Measurements from ENCODE around the gene RASL11A.

The RASL11A gene

DNA sequence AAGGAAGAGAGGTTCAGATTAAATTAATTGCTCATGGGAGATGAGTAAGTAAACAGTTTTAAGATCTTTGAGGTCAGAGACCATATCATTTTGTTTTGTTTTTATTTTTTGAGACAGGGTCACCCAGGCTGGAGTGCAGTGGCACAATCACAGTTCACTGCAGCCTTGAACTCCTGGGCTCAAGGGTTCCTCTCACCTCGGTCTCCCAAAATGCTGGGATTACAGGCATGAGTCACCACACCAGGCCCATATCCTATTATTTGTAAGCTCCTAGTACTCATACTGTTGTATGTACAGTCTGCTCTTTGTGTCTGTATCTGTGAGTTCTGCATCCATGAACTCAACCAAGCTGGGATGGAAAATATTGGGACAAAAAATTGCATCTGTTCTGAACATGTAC, 6.0 kb upstream of the RASL11A start:
- TF ChIP-seq, protein P1, sequence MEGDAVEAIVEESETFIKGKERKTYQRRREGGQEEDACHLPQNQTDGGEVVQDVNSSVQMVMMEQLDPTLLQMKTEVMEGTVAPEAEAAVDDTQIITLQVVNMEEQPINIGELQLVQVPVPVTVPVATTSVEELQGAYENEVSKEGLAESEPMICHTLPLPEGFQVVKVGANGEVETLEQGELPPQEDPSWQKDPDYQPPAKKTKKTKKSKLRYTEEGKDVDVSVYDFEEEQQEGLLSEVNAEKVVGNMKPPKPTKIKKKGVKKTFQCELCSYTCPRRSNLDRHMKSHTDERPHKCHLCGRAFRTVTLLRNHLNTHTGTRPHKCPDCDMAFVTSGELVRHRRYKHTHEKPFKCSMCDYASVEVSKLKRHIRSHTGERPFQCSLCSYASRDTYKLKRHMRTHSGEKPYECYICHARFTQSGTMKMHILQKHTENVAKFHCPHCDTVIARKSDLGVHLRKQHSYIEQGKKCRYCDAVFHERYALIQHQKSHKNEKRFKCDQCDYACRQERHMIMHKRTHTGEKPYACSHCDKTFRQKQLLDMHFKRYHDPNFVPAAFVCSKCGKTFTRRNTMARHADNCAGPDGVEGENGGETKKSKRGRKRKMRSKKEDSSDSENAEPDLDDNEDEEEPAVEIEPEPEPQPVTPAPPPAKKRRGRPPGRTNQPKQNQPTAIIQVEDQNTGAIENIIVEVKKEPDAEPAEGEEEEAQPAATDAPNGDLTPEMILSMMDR (IDR thresholded peaks at IDR 0.05; ENCODE audit: low read depth, low read length): no peak
- in situ Hi-C loops (cut with HindIII; ENCODE audit: low sequenced_read_pairs): no loop called here
- no peak overlapping the region for H3K4me3 ChIP-seq (ENCODE audit: low read depth, low read length)
- DNase-seq (ENCODE audit: low read depth, low spot score): no peak

DNA sequence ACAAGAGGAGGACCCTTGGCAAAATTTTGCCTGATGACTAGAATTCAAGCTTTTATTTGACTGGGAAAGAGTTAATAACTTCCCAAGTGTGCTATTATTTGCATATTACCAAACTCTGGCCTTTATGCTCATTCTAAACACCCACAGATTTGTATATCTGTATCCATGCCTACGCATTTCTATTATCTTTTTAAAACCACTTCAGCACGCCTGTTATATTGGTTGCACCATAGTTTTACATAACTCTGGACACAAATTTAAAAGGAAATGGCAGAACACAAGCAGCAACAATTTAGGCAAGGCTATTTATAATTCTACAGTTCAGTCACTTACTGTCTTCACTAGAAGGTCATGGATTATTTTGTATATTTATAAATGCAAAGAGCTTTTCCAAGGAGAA, 3.7 kb upstream of the RASL11A start:
- in situ Hi-C loops (cut with HindIII; ENCODE audit: low sequenced_read_pairs): no loop called here
- TF ChIP-seq, protein P1 (IDR thresholded peaks at IDR 0.05; ENCODE audit: low read depth, low read length): no peak
- H3K4me3 ChIP-seq (ENCODE audit: low read depth, low read length): no peak overlapping the region
- DNase-seq (ENCODE audit: low read depth, low spot score): no peak

DNA sequence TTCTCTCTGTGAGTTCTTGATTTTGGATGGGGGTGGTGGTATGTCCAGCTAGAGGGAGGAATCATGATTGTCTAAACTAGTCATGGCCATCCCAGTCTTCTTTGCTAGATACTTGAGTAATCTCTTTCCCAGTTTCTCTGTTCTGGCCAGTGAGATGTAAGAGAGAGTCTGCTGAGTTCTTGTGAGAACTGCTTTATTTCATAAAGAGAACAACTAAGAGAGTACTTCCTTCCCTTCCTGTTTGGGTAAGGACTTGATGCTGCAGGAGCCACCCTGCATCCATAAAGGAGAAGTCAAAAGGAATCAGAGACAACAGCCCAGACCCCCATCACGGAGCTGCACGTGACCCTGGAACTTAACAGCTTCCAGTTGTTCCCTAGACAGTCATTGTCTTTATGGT, 3.0 kb upstream of the RASL11A start:
- H3K4me3 ChIP-seq (ENCODE audit: low read depth, low read length): no peak overlapping the region

DNA sequence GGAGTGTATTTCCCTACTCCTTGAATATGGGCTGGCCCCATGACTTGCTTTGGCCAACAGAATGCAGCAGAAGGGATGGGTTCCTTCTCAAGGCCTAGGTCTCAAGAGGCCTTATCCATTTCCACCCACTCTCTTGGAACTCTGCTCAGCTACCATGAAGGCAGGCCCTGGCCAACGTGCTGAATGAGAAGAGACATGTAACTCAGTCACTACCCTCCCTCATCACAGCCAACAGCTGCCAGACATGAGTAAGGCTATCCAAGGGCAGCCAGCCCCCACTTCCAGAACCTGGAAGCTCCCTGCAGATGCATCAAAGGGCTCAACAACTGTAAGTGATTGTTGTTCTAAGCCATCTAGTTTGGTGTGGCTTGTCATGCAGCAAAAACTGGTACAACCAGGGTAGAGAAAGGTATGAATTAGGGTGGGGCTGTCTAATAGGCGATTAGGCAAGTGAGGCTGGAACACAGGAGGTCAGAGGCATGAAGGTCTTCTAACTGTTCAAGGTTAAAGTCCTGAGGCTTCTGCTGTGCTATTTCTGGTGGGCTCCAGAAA, 1.4 kb upstream of the RASL11A start:
- in situ Hi-C loops (cut with HindIII; ENCODE audit: low sequenced_read_pairs): no loop called here
- H3K4me3 ChIP-seq (ENCODE audit: low read depth, low read length): no peak overlapping the region
- TF ChIP-seq, protein P1 (IDR thresholded peaks at IDR 0.05; ENCODE audit: low read depth, low read length): no peak
- DNase-seq (ENCODE audit: low read depth, low spot score): no peak

More for the DNA sequence above, 3.0 kb upstream of the RASL11A start:
- in situ Hi-C loops (cut with HindIII; ENCODE audit: low sequenced_read_pairs): no loop called here
- TF ChIP-seq, protein P1 (IDR thresholded peaks at IDR 0.05; ENCODE audit: low read depth, low read length): no peak
- DNase-seq (ENCODE audit: low read depth, low spot score): no peak

DNA sequence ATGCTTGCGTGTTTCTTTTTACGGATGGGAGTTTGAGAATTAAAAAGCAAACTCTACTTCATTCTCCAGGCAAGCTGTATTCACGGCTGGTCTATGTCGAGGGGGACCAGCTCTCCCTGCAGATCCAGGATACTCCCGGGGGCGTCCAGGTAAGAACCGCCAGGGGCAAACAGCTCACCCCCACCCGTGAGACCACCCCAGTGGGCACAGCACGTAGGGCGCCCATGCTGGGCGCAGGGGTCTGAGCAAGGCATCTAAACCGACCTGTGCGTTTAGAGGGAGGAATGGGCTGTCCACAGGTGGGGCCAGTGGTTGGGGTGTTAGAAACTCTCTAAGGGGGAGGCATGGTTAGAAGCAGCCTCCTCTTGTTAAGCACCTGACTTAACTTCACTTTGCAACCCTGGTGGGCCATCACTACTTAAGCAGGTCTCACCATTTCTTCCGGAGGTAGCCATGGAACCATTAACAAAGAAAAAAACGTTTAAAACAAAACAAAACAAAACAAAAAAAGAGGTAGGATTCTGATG, 1.0 kb downstream of the RASL11A start:
- TF ChIP-seq, protein P1 (IDR thresholded peaks at IDR 0.05; ENCODE audit: low read depth, low read length): no peak
- in situ Hi-C loops (cut with HindIII; ENCODE audit: low sequenced_read_pairs): no loop called here
- H3K4me3 ChIP-seq (ENCODE audit: low read depth, low read length): peak overlapping the region; percentile 69
- DNase-seq (ENCODE audit: low read depth, low spot score): no peak

DNA sequence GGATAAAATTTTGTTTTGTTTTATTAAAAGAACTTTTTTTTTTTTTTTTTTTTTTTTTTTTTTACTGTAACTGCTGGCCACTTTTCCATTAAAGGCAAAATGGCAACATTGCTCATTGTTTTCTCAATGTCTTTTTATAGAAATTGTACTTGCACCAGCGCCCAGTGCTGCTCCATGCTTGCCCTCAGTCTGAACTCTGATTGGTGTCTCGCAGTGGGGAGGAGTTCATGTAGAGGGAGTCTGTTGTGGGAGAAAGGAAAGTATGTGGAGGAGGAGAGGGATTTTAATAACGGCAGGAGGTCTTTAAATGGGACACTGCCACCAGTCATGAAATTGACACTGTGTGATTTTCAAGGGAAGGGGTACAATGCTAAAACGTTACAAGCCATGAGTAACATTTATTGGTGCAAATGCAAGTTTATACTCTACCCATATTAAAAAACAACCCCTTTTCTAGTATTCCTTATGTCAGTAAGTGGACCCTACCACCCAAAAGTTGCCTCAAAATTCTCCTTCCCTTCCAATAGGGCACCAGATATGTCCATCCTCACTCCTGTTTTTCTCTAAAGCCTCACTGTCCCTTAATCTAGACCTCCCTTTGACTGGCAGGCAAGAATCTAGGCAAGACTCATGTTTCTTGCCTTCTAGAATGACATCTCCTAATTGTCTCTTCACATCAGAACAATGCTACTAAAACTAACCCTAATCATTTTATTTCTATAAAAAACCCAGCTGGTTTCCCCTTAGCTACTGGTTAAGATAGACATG, 3.2 kb downstream of the RASL11A start:
- peak; percentile 66 for DNase-seq (ENCODE audit: low read depth, low spot score)
- in situ Hi-C loops (cut with HindIII; ENCODE audit: low sequenced_read_pairs): no loop called here
- TF ChIP-seq, protein P1 (IDR thresholded peaks at IDR 0.05; ENCODE audit: low read depth, low read length): no peak
- H3K4me3 ChIP-seq (ENCODE audit: low read depth, low read length): no peak overlapping the region
